HCT116 (cell line): Measurements from ENCODE around the gene SLC29A1. TPM values are rescaled to one million over a fixed set of nuclear protein-coding genes. Genes with fewer than 3 reads are reported as not detected.

Source experiments
- ATAC-seq: fragments of 200-7000 bp; cut with Tn5 transposase; 2 replicates; pipeline ENCODE4 v1.9.1; 2020; ENCODE audit warnings: mild to moderate bottlenecking, moderate library complexity
- BruUV-seq: library from RNA; stranded (reverse); fragments of 400-500 nt; replicated peaks from 2 replicates; lab custom pipeline; 2021; lab: Mats Ljungman, UMichigan
- CTCF ChIA-PET: fragments of 300-600 bp; sonication (Branson Sonifier 250); formaldehyde crosslinking; loops from one replicate; lab custom pipeline; 2021; ENCODE audit warnings: antibody characterized with exemption; lab: Charles Lee
- POLR2A ChIA-PET: fragments of 300-600, 350-600 bp; sonication (Branson Sonifier 250); formaldehyde crosslinking; loops from one replicate; lab custom pipeline; 2021; ENCODE audit warnings: antibody characterized with exemption; lab: Charles Lee
- RAD21 ChIA-PET, 2 experiments: fragments of 300-600 bp; sonication (Branson Sonifier 250); formaldehyde crosslinking; loops; one replicate each; lab custom pipeline; 2023; ENCODE audit warnings: low total read pairs in 2 of 2; ENCODE audit not compliant: uncharacterized antibody in 2 of 2, unreplicated experiment in 2 of 2, low non-redundant PET in 1 of 2; lab: Charles Lee
- DNase-seq: peaks from one replicate; pipeline ENCODE4 v3.0.0-alpha.2; 2010; ENCODE audit warnings: low read depth, low spot score
- H2AFZ ChIP-seq: fragments of 200-600 bp; shearing (Covaris generic), sonication (generic); 2 replicates; pipeline ENCODE4 v1.6.1; 2017; ENCODE audit warnings: low read depth, mixed run types, mixed read lengths, antibody characterized with exemption, low read length; ENCODE audit not compliant: poor library complexity, severe bottlenecking
- H3K27ac ChIP-seq: 2 replicates; pipeline ENCODE4 v1.5.1; 2012; ENCODE audit warnings: low read depth, low read length
- H3K27me3 ChIP-seq: fragments of 200-600 bp; sonication (generic); 2 replicates; pipeline ENCODE4 v1.6.1; 2016; ENCODE audit warnings: mixed run types, low read length, mixed read lengths; ENCODE audit not compliant: insufficient read depth
- H3K36me3 ChIP-seq, 2 experiments: fragments of 200-500 bp in 1 of 2; fragments of 200-600 bp in 1 of 2; sonication (Bioruptor generic) in 1 of 2; sonication (generic) in 1 of 2; 2 replicates each; pipeline versions ENCODE4 v1.5.1 to v1.6.1; 2014 to 2016; ENCODE audit warnings: low read length in 2 of 2, inconsistent platforms in 1 of 2, mixed read lengths in 1 of 2, mixed run types in 1 of 2; ENCODE audit not compliant: insufficient read depth in 2 of 2, control insufficient read depth in 1 of 2
- H3K4me1 ChIP-seq, 2 experiments: fragments of 200-600 bp in 1 of 2; sonication (generic) in 1 of 2; 2 replicates each; pipeline versions ENCODE4 v1.5.1 to v1.6.1; 2012 to 2017; ENCODE audit warnings: low read length in 2 of 2, inconsistent platforms in 1 of 2, mild to moderate bottlenecking in 1 of 2, mixed read lengths in 1 of 2, mixed run types in 1 of 2, moderate library complexity in 1 of 2; ENCODE audit not compliant: insufficient read depth in 2 of 2, control insufficient read depth in 1 of 2
- H3K4me2 ChIP-seq: fragments of 200-600 bp; sonication (generic); 2 replicates; pipeline ENCODE4 v1.6.1; 2017; ENCODE audit warnings: mixed run types, low read length, mixed read lengths
- H3K4me3 ChIP-seq, 2 experiments: fragments of 200-600 bp in 1 of 2; sonication (generic) in 1 of 2; replicated peaks in 1 of 2; 2 replicates each; pipeline ENCODE4 v1.5.1; 2011 to 2016; ENCODE audit warnings: low read length in 2 of 2, control low read depth in 1 of 2, low read depth in 1 of 2, mild to moderate bottlenecking in 1 of 2, mixed read lengths in 1 of 2, mixed run types in 1 of 2
- H3K79me2 ChIP-seq: fragments of 200-600 bp; sonication (generic); 2 replicates; pipeline ENCODE4 v1.6.1; 2017; ENCODE audit warnings: mild to moderate bottlenecking, mixed run types, low read length, moderate library complexity, mixed read lengths; ENCODE audit not compliant: insufficient read depth
- H3K9ac ChIP-seq: fragments of 200-600 bp; sonication (generic); 2 replicates; pipeline ENCODE4 v1.6.1; 2016; ENCODE audit warnings: low read length, mixed read lengths
- H3K9me2 ChIP-seq: fragments of 200-600 bp; sonication (generic), shearing (Covaris generic); 2 replicates; pipeline ENCODE4 v1.6.1; 2017; ENCODE audit warnings: mixed run types, mild to moderate bottlenecking, moderate library complexity; ENCODE audit not compliant: insufficient read depth
- H3K9me3 ChIP-seq, 2 experiments: fragments of 200-500 bp in 1 of 2; fragments of 200-600 bp in 1 of 2; sonication (Bioruptor generic) in 1 of 2; sonication (generic) in 1 of 2; 2 replicates each; pipeline ENCODE4 v1.6.1; 2014 to 2017; ENCODE audit warnings: low read length in 2 of 2, mixed read lengths in 2 of 2, inconsistent platforms in 1 of 2, low read depth in 1 of 2, mild to moderate bottlenecking in 1 of 2, mixed run types in 1 of 2, moderate library complexity in 1 of 2; ENCODE audit not compliant: control insufficient read depth in 1 of 2, insufficient read depth in 1 of 2
- H4K20me1 ChIP-seq: fragments of 200-600 bp; sonication (generic), shearing (Covaris generic); 2 replicates; pipeline ENCODE4 v1.6.1; 2017; ENCODE audit warnings: mixed run types, mild to moderate bottlenecking, moderate library complexity; ENCODE audit not compliant: insufficient read depth
- CBX3 ChIP-seq: IDR thresholded peaks from 2 replicates; pipeline ENCODE4 v1.6.1; 2012; ENCODE audit warnings: low read depth
- CEBPB ChIP-seq: IDR thresholded peaks from 2 replicates; pipeline ENCODE4 v1.6.1; 2012; ENCODE audit warnings: low read depth
- ELF1 ChIP-seq: IDR thresholded peaks from 2 replicates; pipeline ENCODE4 v1.6.1; 2012; ENCODE audit warnings: low read depth, borderline replicate concordance
- EZH2 ChIP-seq: fragments of 200-600 bp; sonication (generic); IDR thresholded peaks from 2 replicates; pipeline ENCODE4 v1.6.1; 2017; ENCODE audit warnings: antibody characterized with exemption, mixed run types
- JUND ChIP-seq: IDR thresholded peaks from 2 replicates; pipeline ENCODE4 v1.6.1; 2012
- POLR2AphosphoS5 ChIP-seq: IDR thresholded peaks from 2 replicates; pipeline ENCODE4 v1.6.1; 2011; ENCODE audit warnings: mild to moderate bottlenecking, low read depth, low read length, moderate library complexity
- RAD21 ChIP-seq: IDR thresholded peaks from 2 replicates; pipeline ENCODE4 v1.6.1; 2012; ENCODE audit warnings: low read depth, mild to moderate bottlenecking
- SIN3A ChIP-seq: IDR thresholded peaks from 2 replicates; pipeline ENCODE4 v1.6.1; 2012; ENCODE audit warnings: low read depth
- SRF ChIP-seq: IDR thresholded peaks from 2 replicates; pipeline ENCODE4 v1.6.1; 2012; ENCODE audit warnings: low read depth
- YY1 ChIP-seq: IDR thresholded peaks from 2 replicates; pipeline ENCODE4 v1.6.1; 2011; ENCODE audit warnings: low read length, low read depth, moderate library complexity, mild to moderate bottlenecking; ENCODE audit not compliant: insufficient replicate concordance; ENCODE audit errors: extremely low read depth
- ZFX ChIP-seq: fragments of 450-650 bp; IDR thresholded peaks from 2 replicates; pipeline ENCODE4 v1.6.1; 2017
- ZNF274 ChIP-seq: fragments of 200-500 bp; sonication (Bioruptor generic); IDR thresholded peaks from 2 replicates; pipeline ENCODE4 v1.6.1; 2014; ENCODE audit warnings: mild to moderate bottlenecking, low read depth, low read length, inconsistent platforms
- intact Hi-C: fragments of 100-400 bp; cut with micrococcal nuclease; formaldehyde crosslinking; loops from 2 replicates; pipeline ENCODE4 v1.10.0; 2022
- total RNA-seq: library from RNA; stranded (reverse); gene quantifications from one replicate; pipeline ENCODE4 v1.2.1, GENCODE V29; 2021; ENCODE audit not compliant: unreplicated experiment
- TF ChIP-seq, protein P1 (sequence below): IDR thresholded peaks from 2 replicates; pipeline ENCODE4 v1.6.1; 2011; ENCODE audit warnings: mild to moderate bottlenecking, low read length, moderate library complexity; ENCODE audit not compliant: insufficient replicate concordance; ENCODE audit errors: extremely low read depth
- TF ChIP-seq, protein P2 (sequence below): IDR thresholded peaks from 2 replicates; pipeline ENCODE4 v1.6.1; 2012
- TF ChIP-seq, protein P3 (sequence below): IDR thresholded peaks from 2 replicates; pipeline ENCODE4 v1.6.1; 2012

SLC29A1 gene
- total RNA-seq, 1 experiment from 2014 or later, result 67.6 TPM

DNA sequence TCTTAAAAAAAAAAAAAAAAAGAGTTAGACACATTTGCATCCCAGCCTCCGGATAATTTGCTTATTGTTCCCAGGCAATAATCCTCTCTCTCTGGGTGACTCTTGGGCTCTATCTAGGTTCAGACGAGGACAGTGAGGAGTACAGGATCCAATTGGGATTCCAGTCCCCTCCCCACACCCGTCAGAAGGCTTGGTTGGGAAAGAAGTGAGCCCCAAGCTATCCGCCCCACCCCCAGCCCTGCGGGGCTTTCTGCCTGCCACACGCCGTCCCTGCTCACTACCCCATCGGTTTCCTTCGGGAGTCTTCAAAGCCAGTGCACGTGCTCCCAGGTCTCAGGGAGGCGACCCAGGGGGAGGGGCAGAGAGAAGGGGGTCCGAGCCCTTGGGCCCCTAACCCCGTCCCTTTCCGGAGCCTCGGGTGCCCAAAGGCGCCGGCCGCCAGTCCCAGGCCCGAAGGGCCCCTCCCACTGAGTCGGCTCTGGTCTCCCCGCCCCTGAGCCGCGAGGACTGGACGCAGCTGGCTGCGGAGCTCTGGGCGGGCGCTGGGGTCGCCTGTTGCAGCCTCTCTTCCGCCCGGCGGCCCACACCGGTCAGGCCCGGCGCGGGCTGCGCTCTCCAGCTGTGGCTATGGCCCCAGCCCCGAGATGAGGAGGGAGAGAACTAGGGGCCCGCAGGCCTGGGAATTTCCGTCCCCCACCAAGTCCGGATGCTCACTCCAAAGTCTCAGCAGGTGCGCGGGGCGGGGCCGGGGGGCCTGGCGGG lies 4.2 kb upstream of the SLC29A1 start (continued):
- TF ChIP-seq RAD21, result no peak
- no peak for TF ChIP-seq EZH2

DNA sequence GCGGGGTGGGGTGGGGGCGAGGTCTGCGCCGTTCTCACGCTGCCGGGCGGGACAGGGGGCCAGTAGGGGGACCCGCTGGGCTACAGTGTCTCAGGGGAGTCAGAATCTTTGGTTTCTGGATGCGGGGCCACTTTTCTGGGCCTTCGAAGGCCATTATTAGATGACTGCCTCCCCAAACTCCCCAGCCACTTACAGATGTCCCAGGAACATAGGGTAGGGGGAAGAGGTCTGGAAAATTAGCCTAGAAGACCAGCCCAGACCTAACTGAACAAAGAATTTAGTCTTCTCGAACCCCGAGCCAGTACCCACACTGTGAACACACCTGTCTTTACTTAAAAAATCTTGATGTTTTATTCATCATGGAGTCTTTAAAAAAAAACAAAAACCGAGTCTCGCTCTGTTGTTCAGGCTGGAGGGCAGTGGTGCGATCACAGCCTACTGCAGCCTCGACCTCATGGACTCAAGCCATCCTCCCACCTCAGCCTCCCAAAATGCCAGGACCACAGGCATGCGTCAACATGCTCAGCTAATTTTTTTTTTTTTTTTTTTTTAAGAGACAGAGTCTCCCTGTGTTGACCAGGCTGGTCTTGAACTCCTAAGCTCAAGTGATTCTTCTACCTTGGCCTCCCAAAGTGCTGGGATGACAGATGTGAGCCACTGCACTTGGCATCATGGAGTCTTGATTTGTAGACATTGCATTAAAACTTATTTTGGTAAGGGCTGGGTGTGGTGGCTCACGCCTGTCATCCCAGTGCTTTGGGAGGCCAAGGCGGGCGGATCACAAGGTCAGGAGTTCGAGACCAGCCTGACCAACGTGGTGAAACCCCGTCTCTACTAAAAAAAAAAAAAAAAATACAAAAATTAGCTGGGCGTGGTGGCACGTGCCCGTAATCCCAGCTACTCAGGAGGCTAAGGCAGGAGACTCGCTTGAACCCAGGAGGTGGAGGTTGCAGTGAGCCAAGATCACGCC lies 3.3 kb upstream of the SLC29A1 start:
- no peak for TF ChIP-seq POLR2AphosphoS5
- no peak for TF ChIP-seq ZFX
- TF ChIP-seq RAD21, result no peak
- no peak for TF ChIP-seq EZH2
- TF ChIP-seq SRF, result no peak
- TF ChIP-seq, protein P1, sequence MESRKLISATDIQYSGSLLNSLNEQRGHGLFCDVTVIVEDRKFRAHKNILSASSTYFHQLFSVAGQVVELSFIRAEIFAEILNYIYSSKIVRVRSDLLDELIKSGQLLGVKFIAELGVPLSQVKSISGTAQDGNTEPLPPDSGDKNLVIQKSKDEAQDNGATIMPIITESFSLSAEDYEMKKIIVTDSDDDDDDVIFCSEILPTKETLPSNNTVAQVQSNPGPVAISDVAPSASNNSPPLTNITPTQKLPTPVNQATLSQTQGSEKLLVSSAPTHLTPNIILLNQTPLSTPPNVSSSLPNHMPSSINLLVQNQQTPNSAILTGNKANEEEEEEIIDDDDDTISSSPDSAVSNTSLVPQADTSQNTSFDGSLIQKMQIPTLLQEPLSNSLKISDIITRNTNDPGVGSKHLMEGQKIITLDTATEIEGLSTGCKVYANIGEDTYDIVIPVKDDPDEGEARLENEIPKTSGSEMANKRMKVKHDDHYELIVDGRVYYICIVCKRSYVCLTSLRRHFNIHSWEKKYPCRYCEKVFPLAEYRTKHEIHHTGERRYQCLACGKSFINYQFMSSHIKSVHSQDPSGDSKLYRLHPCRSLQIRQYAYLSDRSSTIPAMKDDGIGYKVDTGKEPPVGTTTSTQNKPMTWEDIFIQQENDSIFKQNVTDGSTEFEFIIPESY, result no peak
- no peak for TF ChIP-seq JUND
- TF ChIP-seq, protein P2, sequence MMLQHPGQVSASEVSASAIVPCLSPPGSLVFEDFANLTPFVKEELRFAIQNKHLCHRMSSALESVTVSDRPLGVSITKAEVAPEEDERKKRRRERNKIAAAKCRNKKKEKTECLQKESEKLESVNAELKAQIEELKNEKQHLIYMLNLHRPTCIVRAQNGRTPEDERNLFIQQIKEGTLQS, result no peak
- TF ChIP-seq SIN3A, result no peak
- TF ChIP-seq ELF1, result no peak
- no peak for TF ChIP-seq CEBPB
- TF ChIP-seq ZNF274, result no peak
- TF ChIP-seq YY1, result no peak
- TF ChIP-seq CBX3, result no peak
- TF ChIP-seq, protein P3, sequence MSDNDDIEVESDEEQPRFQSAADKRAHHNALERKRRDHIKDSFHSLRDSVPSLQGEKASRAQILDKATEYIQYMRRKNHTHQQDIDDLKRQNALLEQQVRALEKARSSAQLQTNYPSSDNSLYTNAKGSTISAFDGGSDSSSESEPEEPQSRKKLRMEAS, result no peak
- TF ChIP-seq, all 23 proteins: peak for 0
- no peaks in the 10 kb centered on the region for H3K27me3 ChIP-seq
- peaks cover 42 to 60% of the 10 kb centered on the region in 2 experiments for H3K4me1 ChIP-seq
- peak; percentile 21 for ATAC-seq
- peaks cover 16% of the 10 kb centered on the region for H3K79me2 ChIP-seq
- peak overlapping the region; percentile 54 for H2AFZ ChIP-seq
- RAD21 ChIA-PET, result no interaction called here
- H4K20me1 ChIP-seq, result no peaks in the 10 kb centered on the region
- POLR2A ChIA-PET, result interaction anchor here (0.7 to 4.5 kb wide), 3 partner anchors 17 to 1905 kb away, joined by 3 to 22 read pairs (median 3); partner anchors contain the start of gene HSP90AB1
- TSS peak; percentile 41 for BruUV-seq
- peak overlapping the region; percentile 48 to 62 for H3K4me3 ChIP-seq
- H3K9me2 ChIP-seq, result no peaks in the 10 kb centered on the region
- peak overlapping the region; percentile 97 for H3K4me2 ChIP-seq
- intact Hi-C loops, result no loop called here
- no peak overlapping the region for H3K27ac ChIP-seq
- no peaks in the 10 kb centered on the region for H3K9me3 ChIP-seq
- peak overlapping the region; percentile 38 for H3K9ac ChIP-seq
- no peak for DNase-seq
- CTCF ChIA-PET, result interaction anchor here (0.6 to 2.7 kb wide), 2 partner anchors 18 to 95 kb away, joined by 3 to 8 read pairs; no protein-coding TSS in a partner anchor
- no peaks in the 10 kb centered on the region for H3K36me3 ChIP-seq
